ENCODE results near the gene TUBA4A.

DNA sequence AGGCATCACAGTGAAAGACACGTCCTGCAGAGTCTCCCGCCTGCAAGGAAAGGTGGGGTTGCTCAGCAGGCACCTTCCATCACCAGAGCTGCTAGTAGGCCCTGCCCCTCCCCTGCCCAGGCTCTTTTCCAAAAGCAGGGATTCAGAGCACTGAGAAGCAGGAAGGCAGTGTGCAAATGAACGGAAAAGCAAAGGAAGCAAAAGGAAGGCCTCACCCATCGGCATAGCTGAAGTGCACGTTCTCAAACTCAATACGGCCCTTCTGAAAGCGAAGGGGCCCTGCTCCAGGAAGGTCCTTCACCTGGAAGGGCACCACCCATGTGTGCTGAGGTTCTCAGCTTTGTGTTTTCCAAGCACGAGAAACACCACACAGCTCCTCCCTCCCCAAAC is 40.7 kb downstream of the TUBA4A start:
- TF ChIP-seq, protein P1, sequence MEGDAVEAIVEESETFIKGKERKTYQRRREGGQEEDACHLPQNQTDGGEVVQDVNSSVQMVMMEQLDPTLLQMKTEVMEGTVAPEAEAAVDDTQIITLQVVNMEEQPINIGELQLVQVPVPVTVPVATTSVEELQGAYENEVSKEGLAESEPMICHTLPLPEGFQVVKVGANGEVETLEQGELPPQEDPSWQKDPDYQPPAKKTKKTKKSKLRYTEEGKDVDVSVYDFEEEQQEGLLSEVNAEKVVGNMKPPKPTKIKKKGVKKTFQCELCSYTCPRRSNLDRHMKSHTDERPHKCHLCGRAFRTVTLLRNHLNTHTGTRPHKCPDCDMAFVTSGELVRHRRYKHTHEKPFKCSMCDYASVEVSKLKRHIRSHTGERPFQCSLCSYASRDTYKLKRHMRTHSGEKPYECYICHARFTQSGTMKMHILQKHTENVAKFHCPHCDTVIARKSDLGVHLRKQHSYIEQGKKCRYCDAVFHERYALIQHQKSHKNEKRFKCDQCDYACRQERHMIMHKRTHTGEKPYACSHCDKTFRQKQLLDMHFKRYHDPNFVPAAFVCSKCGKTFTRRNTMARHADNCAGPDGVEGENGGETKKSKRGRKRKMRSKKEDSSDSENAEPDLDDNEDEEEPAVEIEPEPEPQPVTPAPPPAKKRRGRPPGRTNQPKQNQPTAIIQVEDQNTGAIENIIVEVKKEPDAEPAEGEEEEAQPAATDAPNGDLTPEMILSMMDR (IDR thresholded peaks at IDR 0.05), result no peak
- TF ChIP-seq POLR2A (IDR thresholded peaks at IDR 0.05), result no peak
